D721Med (cell line): ENCODE data around the gene UBAP1.
"Not testable (repeated sequence)": the region's sequence is repeated elsewhere in the genome, so short reads cannot be mapped to it uniquely, and the experiment has no call there.

Experiments
- DNase-seq: peaks from one replicate; pipeline ENCODE4 v3.0.0; 2011; ENCODE audit warnings: low spot score; ENCODE audit not compliant: insufficient read length
- FAIRE-seq: peaks from 2 replicates; lab custom pipeline; 2011; peaks lifted over from hg19 to GRCh38; lab: Jason Lieb, UNC
- CTCF ChIP-seq: IDR thresholded peaks from 2 replicates; pipeline ENCODE4 v1.5.1; 2012; ENCODE audit warnings: mild to moderate bottlenecking, control low read depth; ENCODE audit not compliant: insufficient read depth; ENCODE audit errors: missing control alignments

Gene UBAP1

DNA sequence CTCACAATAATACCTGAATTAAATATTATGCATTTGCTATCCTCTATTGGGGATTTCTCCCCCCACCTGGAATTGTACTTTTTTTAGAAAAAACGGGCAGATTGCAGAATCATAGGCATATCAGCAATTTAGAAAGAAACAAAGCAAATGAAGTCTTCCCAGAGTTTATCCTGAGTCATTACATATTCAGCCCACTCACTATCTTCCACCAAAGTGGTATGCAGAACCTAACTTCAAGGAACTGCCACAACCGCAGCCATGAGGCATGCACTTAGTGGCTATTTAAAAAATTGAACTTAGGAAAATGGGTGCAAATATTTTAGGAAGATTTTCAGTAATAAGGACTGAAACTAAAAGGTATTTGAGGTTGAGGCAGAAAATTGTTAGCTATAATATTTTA lies 48.6 kb downstream of the UBAP1 start:
- FAIRE-seq (no peak), DNase-seq (no peak)
- TF ChIP-seq CTCF, result no peak

DNA sequence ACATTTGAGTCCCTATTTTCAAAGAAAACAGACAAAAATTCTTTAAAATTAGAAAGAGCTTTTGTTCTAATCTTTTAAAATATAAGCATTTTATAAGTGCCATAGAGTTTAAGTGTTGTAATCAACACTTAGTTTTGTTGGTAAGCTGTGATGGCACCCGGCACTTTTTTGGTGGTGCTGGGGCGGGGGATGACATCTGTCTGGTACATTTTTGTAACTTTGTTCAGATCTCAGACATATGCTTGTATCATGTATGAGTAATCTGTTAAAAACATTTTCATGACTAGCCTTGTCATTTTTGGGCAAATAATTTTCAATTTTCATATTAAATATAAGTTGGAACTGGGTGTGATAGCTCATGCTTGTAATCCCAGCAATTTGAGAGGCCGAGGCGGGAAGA lies 51.7 kb downstream of the UBAP1 start:
- no peak for TF ChIP-seq CTCF
- FAIRE-seq (no peak), DNase-seq (no peak)

GRCh38 chr9:34232201-34232600 lies 53.4 kb downstream of the UBAP1 start:
- DNase-seq (no peak), FAIRE-seq (no peak)
- TF ChIP-seq CTCF, result no peak

GRCh38 chr9:34233672-34234071 lies 54.8 kb downstream of the UBAP1 start:
- TF ChIP-seq CTCF, result no peak
- DNase-seq (no peak), FAIRE-seq (peak; percentile 70)

GRCh38 chr9:34237836-34238235 lies 59.0 kb downstream of the UBAP1 start:
- no peak for DNase-seq
- TF ChIP-seq CTCF, result no peak
- no peak for FAIRE-seq

DNA sequence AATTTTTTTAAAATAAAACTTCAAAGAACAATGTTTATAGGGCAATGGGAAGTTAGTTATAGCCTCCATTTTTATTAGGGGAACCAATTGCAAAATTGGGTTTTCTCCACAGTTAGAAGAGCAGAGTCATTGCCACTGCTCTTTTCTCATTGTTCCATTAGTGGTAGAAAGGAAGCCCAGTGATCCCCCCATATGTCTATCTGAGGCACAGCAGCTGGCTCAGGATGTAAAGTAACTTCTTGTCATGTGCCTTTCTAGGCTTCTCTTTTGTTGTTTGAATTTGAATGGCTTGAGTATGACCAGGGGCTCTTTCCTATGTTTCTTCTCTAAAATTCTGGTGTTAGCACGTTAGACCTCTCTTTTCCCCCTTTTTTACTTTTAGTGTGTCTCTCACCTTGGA lies 61.2 kb downstream of the UBAP1 start:
- DNase-seq, result no peak
- TF ChIP-seq CTCF, result no peak
- no peak for FAIRE-seq

DNA sequence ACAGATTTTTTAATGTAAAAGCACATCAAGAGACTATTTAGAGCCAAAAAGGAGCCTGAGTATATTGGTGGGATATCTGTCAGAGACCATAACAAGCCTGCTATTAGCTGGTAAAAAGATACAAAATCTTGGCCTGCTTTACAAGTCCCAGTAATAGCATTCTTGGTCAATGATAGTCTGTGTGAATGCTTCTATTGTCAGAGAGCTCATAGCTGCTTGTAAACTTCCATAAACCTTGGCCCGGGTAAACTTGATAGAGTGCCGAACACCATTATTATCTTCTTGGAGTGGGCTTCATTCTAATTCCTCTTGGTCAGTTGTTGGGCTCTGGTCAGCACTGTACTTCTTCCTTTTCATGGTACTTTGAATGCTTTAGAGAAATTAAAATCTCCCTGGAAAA lies 64.0 kb downstream of the UBAP1 start:
- TF ChIP-seq CTCF, result no peak
- FAIRE-seq, result no peak
- no peak for DNase-seq

DNA sequence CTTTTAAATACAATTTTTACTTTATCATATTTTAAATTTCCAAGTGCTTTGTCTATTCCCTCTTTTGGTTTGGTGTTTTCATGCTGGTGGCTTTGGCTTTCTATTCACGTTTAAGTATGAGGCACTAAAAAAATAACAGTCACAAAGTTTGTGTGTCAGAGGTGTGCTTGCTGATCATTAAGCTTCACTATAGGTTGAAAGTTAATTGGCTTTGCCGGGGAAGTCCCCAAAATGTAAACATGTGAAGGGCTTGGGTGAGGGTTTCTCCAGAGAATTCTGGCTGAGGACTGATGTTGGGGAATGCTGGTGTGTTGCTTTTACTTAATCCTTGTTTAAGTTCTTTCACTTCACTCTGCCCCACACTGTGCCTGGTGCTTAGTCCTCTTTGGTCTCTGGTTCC lies 66.4 kb downstream of the UBAP1 start:
- FAIRE-seq, result peak; percentile 35
- DNase-seq, result not testable (repeated sequence)
